HG03520 (cell line): Measurements from ENCODE around the gene DNAH17.
"Not testable (repeated sequence)": the region's sequence is repeated elsewhere in the genome, so short reads cannot be mapped to it uniquely, and the experiment has no call there.

ENCODE experiments used
- ATAC-seq: cut with Tn5 transposase; IDR thresholded peaks from one replicate; pipeline ENCODE4 v1.9.1; 2021; ENCODE audit warnings: mild to moderate bottlenecking, moderate library complexity; ENCODE audit not compliant: unreplicated experiment

The DNAH17 gene

DNA sequence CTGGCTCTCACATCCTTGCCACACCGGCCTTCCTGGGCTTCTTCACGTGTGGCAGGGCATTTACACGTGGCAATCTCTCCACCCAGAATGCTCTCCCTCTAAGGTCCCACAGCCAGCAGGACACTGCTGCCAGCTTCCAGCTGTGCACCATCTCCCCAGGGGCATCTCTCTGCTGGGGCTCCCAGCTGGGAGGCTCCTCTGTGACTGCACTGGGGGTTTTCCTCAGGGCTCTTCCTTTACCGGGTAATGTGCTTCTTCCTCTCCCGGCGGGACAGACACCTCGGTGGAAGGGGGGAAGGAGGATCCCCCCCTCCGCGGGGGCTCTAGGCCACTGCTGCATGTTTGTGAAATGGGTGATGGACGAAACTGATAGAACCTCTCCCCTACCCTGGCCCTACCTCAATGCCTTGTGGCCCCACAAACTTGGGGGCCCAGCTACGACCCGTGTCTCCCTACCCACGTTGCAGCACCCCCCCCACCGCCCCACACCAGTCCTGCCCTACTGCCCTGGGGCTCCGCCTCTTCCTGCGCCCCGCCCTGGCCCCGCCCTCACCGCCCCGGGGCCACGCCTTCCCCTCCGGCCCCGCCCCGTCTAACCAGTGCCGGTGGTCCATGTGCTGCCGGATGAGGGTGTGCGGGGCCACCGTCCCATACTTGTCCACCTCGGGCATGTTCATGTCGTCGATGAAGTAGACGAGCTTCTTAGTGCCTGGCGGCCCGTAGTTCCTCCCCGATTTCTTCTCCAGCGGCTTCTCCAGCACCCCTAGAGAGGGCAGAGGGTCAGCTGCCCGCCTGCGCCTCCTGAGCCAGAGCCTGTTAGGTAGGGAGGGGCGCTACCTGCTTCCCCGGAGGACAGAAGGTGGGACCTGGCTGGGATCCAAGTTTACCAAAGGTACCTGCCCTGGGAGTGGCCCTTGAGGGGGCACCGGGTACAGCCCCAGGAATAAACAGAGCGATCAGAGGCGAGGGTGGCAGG lies 92.6 kb downstream of the DNAH17 start:
- no peak for ATAC-seq

DNA sequence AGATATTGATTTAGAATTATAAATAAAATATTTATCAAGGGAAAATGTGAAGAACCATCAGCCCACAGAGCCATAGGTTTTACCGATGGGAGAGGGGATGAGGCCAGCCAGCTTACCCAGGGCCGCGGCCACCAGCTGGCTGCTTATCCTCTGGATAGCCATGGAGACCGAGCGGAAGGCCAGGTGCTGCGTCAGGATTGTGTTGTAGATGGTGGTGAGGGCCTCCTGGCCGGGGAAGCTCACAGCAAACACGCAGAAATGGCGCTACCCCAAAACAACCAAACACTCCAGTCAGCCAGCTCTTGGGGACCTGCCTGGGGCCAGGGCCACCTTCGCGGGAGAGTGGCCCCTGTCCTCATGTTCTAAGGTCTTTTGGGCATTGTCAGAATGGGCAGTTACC lies 97.8 kb downstream of the DNAH17 start:
- ATAC-seq: no peak

DNA sequence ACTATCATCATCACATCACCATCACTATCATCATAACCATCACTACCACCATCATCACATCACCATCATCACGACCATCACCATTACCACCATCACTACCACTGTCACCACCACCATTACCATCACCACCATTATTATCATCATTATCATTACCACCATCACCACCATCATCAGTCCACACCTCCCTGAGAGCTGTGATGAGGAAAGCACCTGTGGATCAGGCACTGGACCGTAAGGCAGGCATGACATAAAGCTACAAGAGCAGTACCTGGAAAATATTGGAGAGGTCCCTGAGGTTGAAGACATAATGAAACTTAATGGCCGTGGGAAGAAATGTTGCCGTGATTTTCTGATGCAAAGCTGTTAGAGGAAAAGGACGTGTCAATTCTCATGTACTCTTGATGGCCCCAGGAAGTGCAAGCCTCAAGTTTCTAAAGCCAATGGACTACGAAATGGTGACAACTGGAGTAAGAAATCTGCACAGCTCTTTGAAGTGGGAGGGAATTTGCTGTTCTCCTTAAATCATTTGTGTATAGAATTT lies 98.4 kb downstream of the DNAH17 start:
- no peak for ATAC-seq

DNA sequence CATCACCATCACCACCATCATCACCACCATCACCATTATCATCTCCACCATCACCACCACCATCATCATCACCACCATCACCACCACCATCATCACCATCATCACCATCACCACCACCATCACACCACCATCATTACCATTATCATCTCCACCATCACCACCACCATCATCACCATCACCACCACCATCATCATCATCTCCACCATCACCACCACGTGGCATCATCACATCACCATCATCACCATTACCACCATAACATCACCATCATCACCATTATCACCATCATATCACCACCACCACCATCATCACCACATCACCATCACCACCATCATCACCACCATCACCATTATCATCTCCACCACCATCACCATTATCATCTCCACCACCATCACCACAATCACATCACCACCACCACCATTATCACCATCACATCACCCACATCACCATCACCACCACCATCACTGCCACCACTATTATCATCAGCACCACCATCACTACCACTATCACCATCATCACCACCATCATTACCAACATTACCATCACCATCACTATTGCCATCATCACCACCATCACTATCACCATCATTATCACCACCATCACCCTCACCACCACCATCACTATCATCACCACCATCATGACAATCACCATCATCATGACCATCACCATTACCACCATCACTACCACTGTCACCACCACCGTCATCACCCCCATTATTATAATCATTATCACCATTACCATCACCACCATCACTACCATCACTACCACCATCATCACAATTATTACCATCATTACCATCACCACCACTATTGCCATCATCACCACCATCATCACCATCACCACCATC lies 99.1 kb downstream of the DNAH17 start:
- no peak for ATAC-seq

DNA sequence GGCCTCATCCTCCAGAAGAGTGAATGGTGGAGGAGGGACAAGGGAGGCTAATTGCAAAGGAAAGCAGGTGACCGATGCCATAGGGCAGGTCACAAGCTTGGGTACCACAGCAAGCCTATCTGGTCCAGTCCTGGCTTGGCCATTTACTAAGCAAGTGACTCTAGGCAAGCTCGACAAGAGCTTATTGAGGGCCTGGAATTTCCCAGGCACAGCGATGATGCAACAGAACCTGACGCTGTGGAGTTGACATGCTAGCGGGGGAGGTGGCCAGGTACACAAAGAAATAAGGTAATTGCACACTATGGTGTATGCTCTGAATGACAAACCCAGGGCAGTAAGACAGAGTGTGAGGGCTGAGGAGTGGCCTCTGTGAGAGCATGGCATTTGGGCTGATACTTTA lies 100.2 kb downstream of the DNAH17 start:
- ATAC-seq: no peak

DNA sequence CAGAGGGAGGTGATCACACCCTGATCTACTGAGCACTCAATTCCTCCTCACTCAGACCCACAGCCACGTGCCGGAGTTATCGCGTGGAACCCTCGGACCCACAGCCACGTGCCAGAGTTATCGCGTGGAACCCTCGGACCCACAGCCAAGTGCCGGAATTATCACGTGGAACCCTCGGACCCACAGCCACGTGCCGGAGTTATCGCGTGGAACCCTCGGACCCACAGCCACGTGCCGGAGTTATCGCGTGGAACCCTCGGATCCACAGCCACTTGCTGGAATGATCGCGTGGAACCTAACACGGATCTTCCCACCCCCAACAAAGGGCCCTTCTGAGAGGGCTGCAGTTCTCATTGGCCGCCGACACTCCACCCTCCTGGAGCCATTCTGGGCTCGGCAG lies 101.0 kb downstream of the DNAH17 start:
- ATAC-seq: no peak

DNA sequence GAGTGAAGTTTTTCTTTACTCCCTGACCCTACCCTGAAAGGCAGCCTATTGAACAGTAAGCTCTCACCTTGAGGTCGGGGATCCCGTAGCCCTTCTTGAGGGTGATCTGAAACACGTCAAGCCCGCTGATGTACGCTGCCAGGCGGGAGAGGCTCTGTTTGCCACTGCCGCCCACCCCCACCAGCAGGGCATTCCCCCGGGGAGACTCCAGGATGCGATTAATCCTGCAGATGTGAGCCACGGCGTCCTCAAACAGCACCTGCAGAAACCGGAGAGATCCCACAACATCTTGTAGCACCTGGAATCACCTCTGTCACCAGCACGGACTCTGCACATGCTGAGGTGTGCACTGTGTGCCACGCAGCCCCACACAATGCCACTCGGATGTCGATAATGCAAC lies 102.0 kb downstream of the DNAH17 start:
- no peak for ATAC-seq

DNA sequence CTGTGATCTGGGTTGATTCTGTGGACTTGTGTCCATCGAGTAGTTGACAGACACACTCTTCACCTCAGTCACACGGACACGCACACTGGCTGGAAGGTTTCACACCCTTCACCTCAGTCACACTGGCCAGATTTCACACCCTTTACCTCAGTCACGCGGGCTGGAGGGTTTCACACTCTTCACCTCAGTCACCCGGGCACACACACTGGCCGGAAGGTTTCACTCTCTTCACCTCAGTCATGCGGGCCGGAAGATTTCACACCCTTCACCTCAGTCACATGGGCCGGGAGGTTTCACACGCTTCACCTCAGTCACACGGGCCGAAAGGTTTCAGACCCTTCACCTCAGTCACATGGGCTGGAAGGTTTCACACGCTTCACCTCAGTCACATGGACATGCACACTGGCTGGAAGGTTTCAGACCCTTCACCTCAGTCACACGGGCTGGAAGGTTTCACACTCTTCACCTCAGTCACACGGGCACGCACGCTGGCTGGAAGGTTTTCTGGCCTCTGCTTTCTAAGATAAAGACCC lies 102.5 kb downstream of the DNAH17 start:
- peak; percentile 51 for ATAC-seq

DNA sequence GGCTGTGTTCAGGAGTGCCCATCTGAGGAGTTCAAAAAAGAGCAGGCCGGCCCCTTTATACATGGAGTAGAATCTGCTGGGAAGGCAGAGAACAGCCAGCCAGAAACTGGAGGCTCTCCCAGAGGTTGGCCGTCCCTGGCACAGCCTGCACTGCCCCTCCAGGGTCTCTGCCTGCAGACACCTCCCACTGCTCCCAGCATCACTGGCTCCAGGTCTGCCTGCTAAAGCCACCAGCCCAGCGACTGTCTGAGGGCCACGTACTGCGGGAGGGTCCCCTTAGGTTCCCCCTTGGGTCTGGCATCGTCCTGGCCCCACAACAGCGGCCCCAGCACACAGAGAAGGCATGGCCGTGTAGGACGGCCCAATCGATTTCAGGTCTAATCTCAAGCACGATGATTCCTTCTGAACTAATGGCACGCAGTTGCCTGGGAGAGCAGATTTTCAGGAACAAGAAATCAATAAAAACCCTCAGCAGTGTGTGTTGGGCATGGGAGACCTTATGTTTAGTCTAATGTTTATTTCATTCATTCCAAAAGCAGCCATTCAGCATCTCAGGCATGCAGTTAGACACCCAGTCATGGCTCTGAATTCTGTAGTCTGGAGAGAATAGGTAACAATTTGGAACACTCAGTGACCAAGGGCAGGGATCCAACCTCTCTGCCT lies 103.1 kb downstream of the DNAH17 start:
- no peak for ATAC-seq

DNA sequence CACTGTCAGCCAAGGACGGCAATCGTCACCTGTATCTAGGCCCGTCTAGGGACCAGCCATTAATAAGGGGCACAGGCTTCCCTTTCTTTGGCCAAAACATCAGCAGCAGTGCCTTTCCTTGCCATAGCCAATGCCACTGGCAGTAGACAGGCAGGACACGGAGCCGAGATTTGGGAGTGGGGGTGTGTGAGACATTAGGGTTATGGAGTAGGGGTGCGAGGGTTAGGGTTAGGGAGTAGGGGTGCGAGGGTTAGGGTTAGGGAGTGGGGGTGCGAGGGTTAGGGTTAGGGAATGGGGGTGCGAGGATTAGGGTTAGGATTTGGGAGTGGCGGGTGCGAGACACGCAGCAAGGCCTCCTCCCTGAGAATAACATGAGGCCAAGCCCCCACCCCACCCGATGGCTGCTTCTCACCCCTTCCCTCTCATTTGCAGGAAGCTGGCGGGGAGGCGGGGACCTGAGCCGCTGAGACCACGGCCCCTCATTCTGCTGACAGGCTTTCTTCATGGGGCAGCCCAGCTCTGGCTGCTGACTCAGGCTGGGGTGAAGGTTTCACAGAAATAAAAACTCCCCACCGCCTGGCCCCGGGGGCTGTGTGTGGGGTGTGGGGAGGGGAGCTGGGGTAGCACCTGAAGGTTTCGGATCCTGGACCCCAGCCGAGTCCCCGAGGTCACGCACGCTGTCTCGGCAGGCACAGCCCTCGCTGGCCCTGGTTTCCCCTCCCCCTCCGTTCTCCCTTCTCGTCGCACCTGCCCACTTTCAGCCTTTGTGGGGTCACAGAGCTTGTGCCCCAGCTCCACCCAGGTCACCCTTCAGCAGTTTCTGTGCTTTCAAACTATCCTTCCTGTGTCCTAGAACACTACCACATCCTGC lies 104.9 kb downstream of the DNAH17 start:
- no peak for ATAC-seq

DNA sequence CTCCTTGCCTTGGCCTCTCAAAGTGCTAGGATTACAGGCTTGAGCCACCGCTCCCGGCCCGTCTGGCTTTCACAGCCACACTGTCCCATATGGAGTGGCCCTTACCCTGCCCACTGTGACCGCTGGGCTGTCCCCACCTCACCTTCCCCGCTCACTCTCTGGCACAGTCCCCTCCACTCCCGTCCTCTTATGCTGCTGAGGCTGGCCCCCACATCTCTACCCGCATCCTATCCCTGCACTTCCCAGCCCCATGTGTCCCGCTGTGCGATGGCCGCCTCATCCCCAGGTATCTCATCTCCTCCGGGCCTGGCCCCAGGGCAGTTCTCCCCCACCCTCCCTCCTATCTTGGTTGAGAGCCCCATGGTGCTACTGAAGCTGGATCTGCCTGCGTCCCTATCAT lies 105.6 kb downstream of the DNAH17 start:
- ATAC-seq: no peak

DNA sequence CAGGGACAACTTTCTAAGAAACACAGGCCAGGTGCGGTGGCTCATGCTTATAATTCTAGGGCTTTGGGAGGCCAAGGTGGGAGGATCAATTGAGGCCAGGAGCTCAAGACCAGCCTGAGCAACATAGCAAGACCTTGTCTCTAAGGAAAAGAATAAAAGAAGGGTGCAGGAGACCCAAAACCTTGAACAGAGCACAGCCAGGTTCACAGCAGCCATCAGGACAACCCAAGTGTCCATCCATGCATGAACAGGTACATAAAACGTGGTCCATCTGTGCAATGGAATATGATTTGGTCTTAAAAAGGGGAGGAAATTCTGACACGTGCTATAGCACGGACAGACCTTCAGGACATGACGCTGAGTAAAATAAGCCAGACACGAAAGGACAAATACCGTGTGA lies 107.8 kb downstream of the DNAH17 start:
- ATAC-seq: no peak

DNA sequence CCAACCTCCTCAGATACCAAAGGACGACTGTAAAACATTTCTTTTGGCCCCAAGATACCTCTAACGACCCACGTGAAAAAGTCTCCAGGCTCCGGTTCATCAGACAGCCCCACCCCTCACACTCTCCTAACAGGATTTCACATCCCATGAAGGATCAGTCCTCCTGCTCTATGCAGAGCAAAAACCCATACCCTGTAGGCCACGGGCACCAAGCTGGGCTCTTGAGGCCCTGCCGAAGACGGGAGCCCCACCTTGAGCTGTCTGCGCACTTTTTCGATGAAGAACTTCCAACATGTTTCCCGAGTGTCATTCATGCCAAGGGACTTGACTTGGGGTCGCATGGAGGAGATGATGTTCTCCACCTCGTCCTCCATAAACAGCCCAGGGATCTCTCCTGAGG lies 108.8 kb downstream of the DNAH17 start:
- ATAC-seq: no peak

DNA sequence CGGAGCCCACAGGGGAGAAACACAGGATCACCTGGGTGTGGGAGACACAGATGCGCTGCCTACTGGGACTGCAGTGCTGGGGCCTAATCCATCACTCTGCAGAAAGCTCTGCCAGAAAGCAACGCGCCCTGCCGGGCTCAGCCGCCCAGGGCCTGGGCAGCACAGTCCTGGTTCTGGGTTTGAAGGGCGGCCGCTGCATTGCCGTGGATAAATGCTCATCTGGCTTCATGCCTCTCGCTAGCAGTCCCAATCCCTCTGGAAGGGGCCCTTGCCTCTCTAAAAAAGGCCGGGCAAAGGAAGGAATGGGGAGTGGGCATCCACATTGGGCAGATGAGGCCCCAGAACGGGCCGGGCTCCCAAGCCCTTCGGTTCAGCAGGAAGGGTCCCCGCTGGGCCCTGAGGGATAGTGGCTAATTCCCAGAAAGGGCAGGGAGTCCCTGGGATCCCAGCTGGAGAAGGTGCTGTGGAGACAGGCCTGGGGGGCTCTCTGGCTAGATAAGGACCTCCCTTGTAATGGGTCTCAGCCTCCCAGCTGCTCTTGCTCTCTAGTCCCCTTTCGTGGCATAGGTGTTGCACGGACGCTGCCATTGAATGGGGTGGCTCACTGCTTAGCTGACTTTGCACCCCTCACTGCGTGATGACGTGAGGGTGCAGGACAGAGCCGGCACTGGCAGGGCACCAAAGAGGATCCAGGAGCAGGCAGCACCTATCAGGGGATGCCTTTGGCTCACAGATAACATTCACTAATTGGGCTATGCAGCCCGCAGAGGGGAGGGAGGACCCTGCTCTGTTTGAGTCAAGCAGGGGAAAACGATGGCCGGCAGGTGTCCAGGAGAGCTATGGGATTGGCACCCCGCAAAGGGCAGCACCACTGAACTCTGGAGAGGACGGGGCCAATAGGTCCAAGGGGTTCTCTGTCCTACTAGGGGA lies 110.1 kb downstream of the DNAH17 start:
- no peak for ATAC-seq

DNA sequence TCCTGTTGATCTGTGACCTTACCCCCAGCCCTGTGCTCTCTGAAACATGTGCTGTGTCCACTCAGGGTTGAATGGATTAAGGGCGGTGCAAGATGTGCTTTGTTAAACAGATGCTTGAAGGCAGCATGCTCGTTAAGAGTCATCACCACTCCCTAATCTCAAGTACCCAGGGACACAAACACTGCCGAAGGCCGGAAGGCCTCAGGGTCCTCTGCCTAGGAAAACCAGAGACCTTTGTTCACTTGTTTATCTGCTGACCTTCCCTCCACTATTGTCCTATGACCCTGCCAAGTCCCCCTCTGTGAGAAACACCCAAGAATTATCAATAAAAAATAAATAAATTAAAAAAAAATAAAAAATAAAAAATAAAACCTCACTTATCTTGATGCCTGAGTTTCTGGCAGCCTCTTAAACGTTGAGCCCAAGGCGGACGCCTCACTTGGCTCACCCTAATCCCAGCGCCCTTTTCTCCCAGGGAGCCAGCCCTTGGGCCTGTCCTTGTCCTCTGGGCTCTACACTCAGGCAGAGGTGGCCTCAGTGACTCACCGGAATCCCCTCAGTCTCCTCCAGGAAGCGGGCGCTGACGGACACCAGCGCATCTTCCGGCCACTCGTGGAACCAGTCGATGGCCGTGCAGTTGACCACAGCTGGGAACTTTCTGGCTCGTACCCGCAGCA lies 110.9 kb downstream of the DNAH17 start:
- ATAC-seq: not testable (repeated sequence)

DNA sequence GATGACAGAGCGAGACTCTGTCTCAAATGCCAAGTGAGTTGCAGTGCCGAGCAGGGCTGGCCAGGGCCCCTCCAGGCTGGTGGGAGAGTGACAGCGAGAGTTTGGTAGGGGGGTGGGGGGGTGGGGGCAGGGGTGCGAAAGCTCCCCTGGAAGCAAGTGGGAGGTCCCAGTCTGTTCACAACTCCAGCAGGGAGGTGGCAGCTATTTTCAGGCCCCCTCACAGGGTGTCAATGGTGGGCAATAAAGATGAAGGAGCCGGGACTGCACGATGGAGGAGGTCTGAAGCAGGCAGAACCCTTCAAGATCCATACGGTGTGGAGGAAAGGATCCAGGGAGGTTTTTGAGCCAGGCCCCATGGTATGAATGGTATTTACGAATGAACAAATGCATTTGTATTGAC lies 115.0 kb downstream of the DNAH17 start:
- no peak for ATAC-seq

DNA sequence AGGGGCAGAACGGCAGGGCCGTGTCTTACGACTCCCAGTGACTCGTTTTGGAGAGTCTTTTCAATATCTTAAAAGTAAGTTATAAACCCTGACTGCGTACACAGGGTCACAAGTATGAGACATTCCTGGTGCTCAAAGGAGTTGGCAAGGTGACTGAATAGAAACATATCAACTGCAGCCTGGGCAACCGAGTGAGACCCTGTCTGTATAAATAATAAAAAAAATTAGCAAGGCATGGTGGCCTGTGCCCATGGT lies 115.5 kb downstream of the DNAH17 start:
- no peak for ATAC-seq

DNA sequence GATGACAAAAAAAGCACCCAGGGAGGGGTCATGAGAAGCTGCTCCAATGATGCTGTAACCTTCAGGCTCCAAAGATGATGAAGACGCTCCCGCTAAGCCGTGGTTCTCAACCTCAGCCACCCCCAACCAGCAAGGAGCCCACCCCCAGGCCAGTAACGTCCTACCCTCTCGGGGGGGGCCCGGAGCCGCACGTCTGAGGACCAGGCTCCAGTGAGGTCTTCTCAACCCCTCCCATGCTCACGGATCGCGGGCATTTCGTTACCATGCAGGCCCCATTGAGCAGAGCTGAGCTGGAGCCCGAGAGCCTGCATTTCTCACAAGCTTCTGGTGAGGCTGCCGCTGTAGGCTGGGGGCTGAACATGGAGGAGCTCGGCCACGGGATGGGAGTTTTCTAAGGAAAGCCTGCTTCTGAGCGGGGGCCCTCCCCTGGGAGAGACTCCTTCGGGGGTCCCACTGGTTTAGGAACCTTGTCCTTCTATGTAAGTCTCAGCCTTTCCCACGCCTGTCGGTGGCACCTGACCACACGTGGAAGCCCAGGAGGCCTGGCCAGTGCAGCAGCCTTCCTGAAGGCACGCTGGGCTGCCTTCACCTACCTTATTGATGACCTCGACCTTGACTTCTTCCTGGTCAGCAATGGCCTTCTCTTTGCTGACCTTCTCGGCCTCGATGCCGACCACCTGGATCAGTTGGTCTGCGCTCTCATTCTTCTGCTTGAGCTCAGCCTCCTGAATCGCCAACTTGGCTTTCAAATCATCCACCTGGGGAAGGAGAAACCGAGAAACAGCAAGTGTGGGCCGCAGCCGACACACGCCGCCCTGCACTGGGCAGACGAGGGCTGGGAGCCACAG lies 116.0 kb downstream of the DNAH17 start:
- no peak for ATAC-seq
